ENCODE measurements around the gene SVEP1.
"Not testable (repeated sequence)": the region's sequence is repeated elsewhere in the genome, so short reads cannot be mapped to it uniquely, and the experiment has no call there.

The SVEP1 gene

GRCh38 chr9:110579034-110579861 is at the start of gene SVEP1:
TSS of gene SVEP1 (minus strand) at chr9:110579741. CDS start at chr9:110579543, 198 bp downstream.
- DNase-seq (ENCODE audit: low read depth) = no peak

- no peak for DNase-seq (ENCODE audit: low read depth)
Observed at GRCh38 chr9:110626101-110626829, 46.7 kb upstream of the SVEP1 start.

DNA sequence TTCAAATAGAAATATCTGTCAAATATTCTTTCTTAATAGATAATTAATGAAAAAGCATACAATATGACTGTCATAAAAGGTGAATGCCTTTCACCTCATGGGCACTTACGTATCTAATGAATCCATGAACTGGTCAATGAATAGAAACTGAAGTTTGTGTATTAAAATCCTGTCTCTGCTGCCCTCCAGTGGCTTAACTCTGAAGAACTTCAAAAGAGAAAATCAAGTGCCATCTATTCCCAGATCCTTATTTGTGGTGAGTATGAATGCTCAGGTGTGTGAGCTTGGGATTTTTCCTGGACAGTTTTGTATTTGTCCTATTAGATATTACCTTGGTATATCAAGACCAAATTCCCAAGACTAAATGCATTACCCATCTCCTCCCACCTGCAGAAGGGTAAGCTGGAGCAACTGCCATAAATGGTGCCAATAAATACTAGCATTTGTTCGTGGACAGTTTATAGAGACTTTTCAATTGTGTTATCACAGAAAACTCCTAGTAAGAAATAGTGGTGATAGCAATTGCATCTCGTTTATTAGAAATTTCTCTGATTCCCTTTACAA is 44.0 kb upstream of the SVEP1 start:
- no peak for DNase-seq (ENCODE audit: low read depth)

- DNase-seq (ENCODE audit: low read depth) = no peak
Observed at GRCh38 chr9:110622368-110622767, 42.8 kb upstream of the SVEP1 start.

DNA sequence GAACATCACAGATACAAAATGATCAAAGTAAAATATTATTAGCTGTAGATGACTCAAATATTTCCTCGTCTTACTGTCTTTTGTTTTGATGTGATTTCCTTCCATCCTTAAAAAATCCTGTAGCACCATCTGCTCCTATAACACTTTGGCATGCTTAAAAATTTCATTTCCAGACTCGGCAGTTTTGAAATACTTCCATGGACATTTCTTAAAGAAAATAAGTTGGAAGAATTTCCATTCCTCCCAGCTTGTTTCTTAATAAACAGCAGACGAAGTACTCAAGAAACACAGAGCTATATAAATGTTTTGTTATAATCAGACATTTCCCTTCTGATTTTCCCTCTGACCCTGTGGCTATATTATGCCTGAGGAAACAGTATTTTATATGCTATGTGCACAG is 41.2 kb upstream of the SVEP1 start:
- no peak for DNase-seq (ENCODE audit: low read depth)

- DNase-seq (ENCODE audit: low read depth) = no peak
Observed at GRCh38 chr9:110619831-110620230, 40.3 kb upstream of the SVEP1 start.

GRCh38 chr9:110615498-110615897 is 36.0 kb upstream of the SVEP1 start:
- DNase-seq (ENCODE audit: low read depth) = no peak

- not testable (repeated sequence) for DNase-seq (ENCODE audit: low read depth)
Observed at GRCh38 chr9:110614576-110614975, 35.0 kb upstream of the SVEP1 start.

- DNase-seq (ENCODE audit: low read depth) = no peak
Observed at GRCh38 chr9:110606179-110606790, 26.7 kb upstream of the SVEP1 start.

DNA sequence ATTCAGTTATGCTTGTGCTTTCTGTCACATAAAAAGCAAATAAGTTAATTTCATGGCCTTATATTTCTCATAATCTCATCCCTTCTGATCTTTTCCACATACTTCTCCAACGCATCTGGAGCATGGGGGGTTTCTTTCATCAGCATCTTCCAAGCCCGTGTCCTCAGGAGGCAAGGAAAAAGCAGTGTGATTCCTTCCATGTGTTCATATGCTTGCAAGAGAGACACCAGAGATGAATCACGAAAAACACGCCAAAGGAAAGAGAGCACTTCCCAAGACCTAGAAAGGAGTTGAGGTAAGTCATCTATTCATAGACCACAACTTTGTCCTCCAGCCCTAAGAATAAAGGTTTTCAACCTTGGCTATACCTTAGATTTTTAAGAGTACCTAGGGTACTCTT is 26.0 kb upstream of the SVEP1 start:
- DNase-seq (ENCODE audit: low read depth) = no peak

DNA sequence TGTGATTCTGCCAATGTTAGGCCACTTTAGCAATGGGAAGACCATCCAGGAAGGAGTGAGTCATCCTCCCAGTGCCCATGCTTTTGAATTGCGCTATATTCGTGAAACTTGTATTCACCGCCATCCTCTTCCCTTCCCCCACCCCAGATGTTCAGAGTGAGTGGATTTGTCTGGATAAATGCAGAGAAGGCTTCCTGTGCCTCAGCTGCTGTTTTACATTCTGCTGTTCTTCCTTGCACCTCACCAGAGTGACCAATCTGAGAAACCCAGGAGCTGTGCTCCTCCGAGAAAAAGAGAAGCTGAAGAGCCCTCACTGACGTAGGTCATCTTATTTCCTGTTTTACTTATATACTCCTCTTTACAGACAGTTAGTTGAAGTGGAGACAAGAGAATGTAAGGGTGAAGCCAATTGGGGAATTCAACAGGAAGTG is 24.6 kb upstream of the SVEP1 start:
- DNase-seq (ENCODE audit: low read depth) = no peak

GRCh38 chr9:110602281-110602680 is 22.7 kb upstream of the SVEP1 start:
- no peak for DNase-seq (ENCODE audit: low read depth)

GRCh38 chr9:110601098-110601497 is 21.6 kb upstream of the SVEP1 start:
- DNase-seq (ENCODE audit: low read depth) = no peak

DNA sequence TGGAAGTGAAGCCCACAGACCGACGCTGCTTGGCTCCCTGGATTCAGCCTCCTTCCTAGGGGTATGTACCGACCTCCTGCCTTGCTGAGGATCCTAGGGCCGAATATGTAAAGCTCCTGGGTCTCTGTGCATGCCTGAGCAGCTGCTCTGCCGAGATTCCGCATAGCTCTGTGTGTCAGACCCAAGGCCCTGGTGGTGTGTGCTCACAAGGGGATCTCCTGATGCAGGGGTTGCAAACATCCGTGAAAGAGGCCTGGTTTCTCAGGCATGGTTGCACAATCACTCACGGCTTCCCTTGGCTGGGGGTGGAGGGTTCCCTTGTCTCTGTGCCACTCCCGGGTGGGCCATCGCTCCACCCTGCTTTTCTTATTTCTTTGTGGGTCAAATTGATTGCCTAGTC is 19.9 kb upstream of the SVEP1 start:
- no peak for DNase-seq (ENCODE audit: low read depth)

GRCh38 chr9:110592044-110592830 is 12.7 kb upstream of the SVEP1 start:
- DNase-seq (ENCODE audit: low read depth) = no peak

GRCh38 chr9:110591526-110591925 is 12.0 kb upstream of the SVEP1 start:
- no peak for DNase-seq (ENCODE audit: low read depth)

- no peak for DNase-seq (ENCODE audit: low read depth)
Observed at GRCh38 chr9:110590816-110591215, 11.3 kb upstream of the SVEP1 start.

DNA sequence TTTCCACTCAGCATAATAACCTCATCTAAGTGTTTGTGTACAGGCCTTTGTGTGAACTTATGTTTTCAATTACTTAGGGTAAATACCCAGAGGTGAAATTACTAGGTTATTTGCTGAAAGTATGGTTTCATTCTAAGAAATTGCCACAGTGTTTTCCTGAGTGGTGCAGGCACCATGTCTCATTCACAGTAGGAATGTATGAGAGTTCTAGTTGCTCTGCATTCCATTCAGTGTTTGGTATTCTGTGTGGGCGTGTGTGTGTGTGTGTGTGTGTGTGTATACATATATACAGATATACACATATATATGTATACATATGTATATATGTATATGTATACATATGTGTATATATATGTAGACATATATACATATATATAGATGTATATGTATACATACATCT is 8.8 kb upstream of the SVEP1 start:
- no peak for DNase-seq (ENCODE audit: low read depth)

DNA sequence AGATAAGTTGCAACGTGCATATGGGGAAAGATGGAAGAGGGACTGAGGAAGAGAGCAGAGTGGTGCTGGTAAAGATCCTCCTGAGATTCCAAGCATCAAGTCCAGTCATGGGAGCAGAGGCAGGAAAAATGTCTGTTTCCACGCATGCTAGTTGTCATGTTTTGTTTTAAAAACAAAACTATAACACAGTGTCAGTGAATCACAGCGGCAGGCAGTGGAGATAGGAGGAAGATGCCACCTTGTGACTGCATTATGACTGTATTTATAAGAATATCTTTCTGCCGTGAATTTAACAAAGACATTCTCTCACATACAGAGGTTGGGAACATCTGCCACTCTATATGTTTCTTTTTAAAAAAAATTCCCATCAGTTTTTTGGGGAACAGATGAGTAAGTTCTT is 3.7 kb upstream of the SVEP1 start:
- no peak for DNase-seq (ENCODE audit: low read depth)

GRCh38 chr9:110582156-110582555 is 2.6 kb upstream of the SVEP1 start:
- DNase-seq (ENCODE audit: low read depth) = no peak

GRCh38 chr9:110580850-110581249 is 1.3 kb upstream of the SVEP1 start:
- DNase-seq (ENCODE audit: low read depth) = no peak

GRCh38 chr9:110579862-110580219 is 300 bp upstream of the SVEP1 start:
- no peak for DNase-seq (ENCODE audit: low read depth)
